B cell (primary cell): Measurements from ENCODE around the gene CCDC93. TPM values are rescaled to one million over a fixed set of nuclear protein-coding genes. Genes with fewer than 3 reads are reported as not detected.

Experiments used
- ATAC-seq: fragments of 200-7000 bp; cut with Tn5 transposase; one replicate; pipeline ENCODE4 v1.10.0; 2021; ENCODE audit warnings: low read depth, mild to moderate bottlenecking, moderate number of reproducible peaks, moderate library complexity
- CTCF ChIA-PET: fragments of 350-600 bp; sonication (Branson Sonifier 250); formaldehyde crosslinking; loops from one replicate; lab custom pipeline; 2021; ENCODE audit warnings: antibody characterized with exemption, inconsistent platforms; lab: Charles Lee
- POLR2A ChIA-PET: fragments of 350-600 bp; sonication (Branson Sonifier 250); formaldehyde crosslinking; loops from one replicate; lab custom pipeline; 2021; ENCODE audit warnings: antibody characterized with exemption; lab: Charles Lee
- DNase-seq: peaks from one replicate; pipeline ENCODE4 v3.0.0; 2013
- H2AFZ ChIP-seq: 2 replicates; pipeline ENCODE4 v1.6.1; 2012; ENCODE audit warnings: mild to moderate bottlenecking, low read depth, low read length; ENCODE audit not compliant: insufficient read depth, poor library complexity, severe bottlenecking
- H3K27ac ChIP-seq, 2 donors: 1 replicate in 1 of 2; 2 replicates in 1 of 2; pipeline ENCODE4 v1.5.1; 2012 to 2013; ENCODE audit warnings: low read length in 2 of 2, mild to moderate bottlenecking in 2 of 2, moderate library complexity in 1 of 2
- H3K27me3 ChIP-seq, 4 experiments: fragments of 200-600 bp in 1 of 4; sonication (generic) in 1 of 4; replicated peaks in 1 of 4; 1 replicate in 2 of 4; 2 replicates in 2 of 4; pipeline versions ENCODE4 v1.6.1 to v1.7.0; 2013 to 2016; ENCODE audit warnings: low read length in 3 of 4, mild to moderate bottlenecking in 2 of 4, mixed read lengths in 1 of 4, moderate library complexity in 1 of 4; ENCODE audit not compliant: insufficient read depth in 4 of 4, control insufficient read depth in 3 of 4; ENCODE audit errors: control extremely low read depth in 1 of 4
- H3K36me3 ChIP-seq, 2 experiments: replicated peaks in 1 of 2; 1 replicate in 1 of 2; 2 replicates in 1 of 2; pipeline versions ENCODE4 v1.6.1 to v1.7.1; 2013; ENCODE audit warnings: low read length in 1 of 2; ENCODE audit not compliant: insufficient read depth in 2 of 2, control insufficient read depth in 1 of 2; ENCODE audit errors: control extremely low read depth in 1 of 2, extremely low read depth in 1 of 2
- H3K4me1 ChIP-seq, 2 donors: fragments of 200-600 bp in 1 of 2; sonication (generic) in 1 of 2; 1 replicate in 1 of 2; 2 replicates in 1 of 2; pipeline versions ENCODE4 v1.5.1 to v1.6.1; 2013 to 2017; ENCODE audit warnings: low read length in 2 of 2; ENCODE audit not compliant: control insufficient read depth in 2 of 2, insufficient read depth in 2 of 2
- H3K4me2 ChIP-seq: replicated peaks from 2 replicates; pipeline ENCODE3; 2012; ENCODE audit warnings: mild to moderate bottlenecking, low read depth, low read length; ENCODE audit not compliant: poor library complexity, severe bottlenecking
- H3K4me3 ChIP-seq, 5 experiments: fragments of 200-600 bp in 1 of 5; sonication (generic) in 1 of 5; 1 replicate in 3 of 5; 2 replicates in 2 of 5; pipeline versions ENCODE4 v1.5.1 to v1.7.0; 2011 to 2016; ENCODE audit warnings: low read length in 4 of 5, mild to moderate bottlenecking in 4 of 5, low read depth in 2 of 5, control low read depth in 1 of 5, moderate library complexity in 1 of 5; ENCODE audit not compliant: insufficient read depth in 1 of 5; ENCODE audit errors: control extremely low read depth in 1 of 5, extremely low read depth in 1 of 5
- H3K79me2 ChIP-seq: fragments of 200-600 bp; sonication (generic); one replicate; pipeline ENCODE4 v1.6.0; 2016; ENCODE audit warnings: low read length; ENCODE audit not compliant: control insufficient read depth, insufficient read depth
- H3K9ac ChIP-seq: fragments of 200-600 bp; sonication (generic); 2 replicates; pipeline ENCODE4 v1.6.1; 2017; ENCODE audit warnings: mild to moderate bottlenecking, low read length, moderate library complexity
- H3K9me3 ChIP-seq, 3 donors: one replicate each; pipeline versions ENCODE4 v1.6.1 to v1.7.1; 2013; ENCODE audit warnings: low read length in 2 of 3; ENCODE audit not compliant: control insufficient read depth in 2 of 3, insufficient read depth in 1 of 3; ENCODE audit errors: control extremely low read depth in 1 of 3
- H4K20me1 ChIP-seq: 2 replicates; pipeline ENCODE4 v1.6.0; 2012; ENCODE audit warnings: mild to moderate bottlenecking, low read length; ENCODE audit not compliant: insufficient read depth, control insufficient read depth, poor library complexity, severe bottlenecking
- H3K27ac Mint-ChIP-seq: one replicate; pipeline ENCODE4 v1.8.0; 2021; ENCODE audit warnings: mixed read lengths
- H3K27me3 Mint-ChIP-seq: one replicate; pipeline ENCODE4 v1.8.0; 2021; ENCODE audit warnings: mixed read lengths
- H3K4me1 Mint-ChIP-seq: one replicate; pipeline ENCODE4 v1.8.0; 2021; ENCODE audit warnings: mixed read lengths
- H3K4me3 Mint-ChIP-seq: one replicate; pipeline ENCODE4 v1.8.0; 2021; ENCODE audit warnings: mixed read lengths
- H3K9me3 Mint-ChIP-seq: one replicate; pipeline ENCODE4 v1.8.0; 2022; ENCODE audit warnings: mixed read lengths; ENCODE audit not compliant: insufficient read depth
- EZH2 ChIP-seq: IDR thresholded peaks from 2 replicates; pipeline ENCODE4 v1.6.1; 2012; ENCODE audit warnings: borderline replicate concordance, low read depth, mild to moderate bottlenecking, moderate library complexity, low read length; ENCODE audit not compliant: insufficient read depth, poor library complexity, severe bottlenecking
- WGBS: methylation state at CpG from one replicate; pipeline ENCODE4 v1.1.5; 2013; ENCODE audit warnings: missing lambda C conversion rate; ENCODE audit not compliant: insufficient coverage; 5-methylcytosine and 5-hydroxymethylcytosine counted together
- intact Hi-C: fragments of 100-400 bp; cut with micrococcal nuclease; formaldehyde crosslinking; loops from one replicate; pipeline ENCODE4 v1.10.0; 2022
- polyA plus RNA-seq: library from polyadenylated mRNA; depleted of rRNA; stranded (reverse); fragments of >200 nt; gene quantifications from 2 replicates; pipeline ENCODE4 v1.2.3, GENCODE V29; 2012
- total RNA-seq, 2 donors: library from RNA; stranded (reverse); fragments of 120-200 nt in 1 of 2; gene quantifications; 1 replicate in 1 of 2; 2 replicates in 1 of 2; pipeline versions ENCODE4 v1.2.3 to v1.2.4, GENCODE V29; 2013 to 2022
- TF ChIP-seq, protein P1 (sequence below): fragments of 200-600 bp; IDR thresholded peaks from one replicate; pipeline ENCODE4 v1.8.0; 2022; ENCODE audit warnings: antibody characterized with exemption, mild to moderate bottlenecking

Gene CCDC93
- total and polyA plus RNA-seq, 2 donors (not counting 1 experiment from before 2014, with no cell fraction given), result 17.5 to 79.6 TPM

DNA sequence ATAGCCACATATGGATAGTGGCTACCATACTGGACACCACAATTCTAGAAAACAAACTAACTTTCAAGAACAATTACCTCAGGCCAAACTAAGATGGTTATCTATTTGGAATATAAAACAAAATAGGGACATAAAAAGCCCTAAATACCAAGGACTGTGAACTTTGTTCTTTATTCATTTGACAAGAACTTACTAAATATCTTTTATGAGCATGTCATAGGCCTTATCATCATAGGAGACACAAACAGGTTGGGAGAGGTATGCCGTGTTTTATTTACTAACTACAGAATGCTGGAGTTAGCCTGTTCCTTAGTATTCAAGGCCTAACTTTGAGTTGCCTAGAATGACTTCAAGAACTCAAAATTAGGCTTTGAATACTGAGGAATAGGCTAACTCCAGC, 32.1 kb downstream of the CCDC93 start:
- no peak for ATAC-seq
- WGBS, result no CpG with 5 or more reads among the region's 1 CpG

DNA sequence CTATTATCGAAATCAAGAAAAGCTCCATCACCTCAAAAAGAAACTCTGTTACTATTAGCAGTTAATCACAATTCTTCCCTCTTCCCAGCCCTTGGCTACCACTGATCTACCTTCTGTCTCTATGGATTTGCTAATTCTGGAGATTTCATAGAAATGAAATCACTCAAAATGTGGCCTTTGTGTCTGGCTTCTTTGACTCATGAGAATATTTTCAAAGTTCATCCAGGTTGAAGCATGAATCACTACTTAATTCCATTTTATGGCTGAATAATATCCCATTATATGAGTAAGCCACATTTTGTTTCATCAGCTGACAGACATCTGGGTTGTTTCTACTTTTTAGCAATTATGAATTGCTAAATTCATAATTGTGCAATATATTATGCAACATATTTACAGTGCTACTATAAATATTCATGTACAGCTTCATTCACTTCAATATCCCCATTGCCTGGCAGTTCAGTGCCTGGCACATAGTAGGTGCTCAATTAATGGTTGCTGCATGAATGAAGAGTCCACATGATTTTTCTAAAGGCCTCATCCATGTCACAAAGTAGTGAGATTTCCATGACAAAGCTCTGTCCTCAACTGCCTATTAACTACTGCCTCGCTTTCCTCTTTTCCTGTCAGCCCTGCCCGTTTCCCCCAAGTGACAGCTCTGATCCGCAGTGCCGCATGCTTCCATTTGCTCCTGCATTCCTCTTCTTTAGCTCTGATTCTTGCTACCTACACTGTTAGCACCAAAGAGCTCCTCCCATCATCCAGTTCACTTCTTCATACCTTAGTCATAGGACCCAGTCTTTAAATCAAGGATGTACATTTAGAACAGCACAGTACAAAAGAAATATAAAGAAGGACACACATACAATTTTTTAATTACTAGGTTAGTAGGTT, 32.8 kb downstream of the CCDC93 start:
- Mint-ChIP-seq H3K4me1 (no peaks in the 10 kb centered on the region), H3K9me3 (no peaks in the 10 kb centered on the region), H3K27me3 (no peaks in the 10 kb centered on the region), H3K27ac (no peak overlapping the region), H3K4me3 (no peak overlapping the region)
- H3K4me2 ChIP-seq, result no peak overlapping the region
- CTCF ChIA-PET, result interaction anchor here (1.6 kb wide), 1 partner anchor 22 kb away, joined by 7 read pairs; no protein-coding TSS in a partner anchor
- H2AFZ ChIP-seq, result no peak overlapping the region
- peaks cover 2 to 70% of the 10 kb centered on the region in 2 experiments for H3K36me3 ChIP-seq
- no peaks in the 10 kb centered on the region for H3K27me3 ChIP-seq
- TF ChIP-seq, protein P1, sequence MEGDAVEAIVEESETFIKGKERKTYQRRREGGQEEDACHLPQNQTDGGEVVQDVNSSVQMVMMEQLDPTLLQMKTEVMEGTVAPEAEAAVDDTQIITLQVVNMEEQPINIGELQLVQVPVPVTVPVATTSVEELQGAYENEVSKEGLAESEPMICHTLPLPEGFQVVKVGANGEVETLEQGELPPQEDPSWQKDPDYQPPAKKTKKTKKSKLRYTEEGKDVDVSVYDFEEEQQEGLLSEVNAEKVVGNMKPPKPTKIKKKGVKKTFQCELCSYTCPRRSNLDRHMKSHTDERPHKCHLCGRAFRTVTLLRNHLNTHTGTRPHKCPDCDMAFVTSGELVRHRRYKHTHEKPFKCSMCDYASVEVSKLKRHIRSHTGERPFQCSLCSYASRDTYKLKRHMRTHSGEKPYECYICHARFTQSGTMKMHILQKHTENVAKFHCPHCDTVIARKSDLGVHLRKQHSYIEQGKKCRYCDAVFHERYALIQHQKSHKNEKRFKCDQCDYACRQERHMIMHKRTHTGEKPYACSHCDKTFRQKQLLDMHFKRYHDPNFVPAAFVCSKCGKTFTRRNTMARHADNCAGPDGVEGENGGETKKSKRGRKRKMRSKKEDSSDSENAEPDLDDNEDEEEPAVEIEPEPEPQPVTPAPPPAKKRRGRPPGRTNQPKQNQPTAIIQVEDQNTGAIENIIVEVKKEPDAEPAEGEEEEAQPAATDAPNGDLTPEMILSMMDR, result no peak
- TF ChIP-seq EZH2, result no peak
- no peaks in the 10 kb centered on the region for H3K4me1 ChIP-seq
- no peak overlapping the region for H3K4me3 ChIP-seq
- intact Hi-C loops, result no loop called here
- no peak overlapping the region for H3K9ac ChIP-seq
- H4K20me1 ChIP-seq, result peaks cover 23% of the 10 kb centered on the region
- H3K79me2 ChIP-seq, result no peaks in the 10 kb centered on the region
- 97% methylated on average over 4 of the region's 5 CpGs for WGBS
- POLR2A ChIA-PET, result no interaction called here
- ATAC-seq (no peak), DNase-seq (no peak)
- no peak overlapping the region for H3K27ac ChIP-seq
- H3K9me3 ChIP-seq, result no peaks in the 10 kb centered on the region

More for the DNA sequence above, 32.1 kb downstream of the CCDC93 start:
- no peak overlapping the region for H2AFZ ChIP-seq
- H3K27me3 ChIP-seq, result no peaks in the 10 kb centered on the region
- H3K9ac ChIP-seq, result no peak overlapping the region
- no peaks in the 10 kb centered on the region for H3K27me3 Mint-ChIP-seq
- H3K36me3 ChIP-seq, result peaks cover 4 to 70% of the 10 kb centered on the region in 2 experiments
- H3K9me3 Mint-ChIP-seq, result no peaks in the 10 kb centered on the region
- H3K4me3 ChIP-seq, result no peak overlapping the region
- no peaks in the 10 kb centered on the region for H3K79me2 ChIP-seq
- H3K4me3 Mint-ChIP-seq, result no peak overlapping the region
- H3K9me3 ChIP-seq, result no peaks in the 10 kb centered on the region
- CTCF ChIA-PET, result no interaction called here
- no peak for DNase-seq
- no peak overlapping the region for H3K27ac Mint-ChIP-seq
- H3K4me1 ChIP-seq, result no peaks in the 10 kb centered on the region
- TF ChIP-seq EZH2, result no peak
- TF ChIP-seq, protein P1, result no peak
- H4K20me1 ChIP-seq, result peaks cover 23% of the 10 kb centered on the region
- intact Hi-C loops, result no loop called here
- H3K4me2 ChIP-seq, result no peak overlapping the region
- no peaks in the 10 kb centered on the region for H3K4me1 Mint-ChIP-seq
- H3K27ac ChIP-seq, result no peak overlapping the region
- POLR2A ChIA-PET, result no interaction called here
